ENCODE measurements around the gene BAHCC1.

The BAHCC1 gene

GRCh38 chr17:81457917-81458555 lies 62.8 kb downstream of the BAHCC1 start:
- TF ChIP-seq POLR2A (IDR thresholded peaks at IDR 0.05; ENCODE audit: low read length), result no peak
- TF ChIP-seq GATA1 (IDR thresholded peaks at IDR 0.05; ENCODE audit: low read depth, low read length), result no peak
- no peak for DNase-seq

DNA sequence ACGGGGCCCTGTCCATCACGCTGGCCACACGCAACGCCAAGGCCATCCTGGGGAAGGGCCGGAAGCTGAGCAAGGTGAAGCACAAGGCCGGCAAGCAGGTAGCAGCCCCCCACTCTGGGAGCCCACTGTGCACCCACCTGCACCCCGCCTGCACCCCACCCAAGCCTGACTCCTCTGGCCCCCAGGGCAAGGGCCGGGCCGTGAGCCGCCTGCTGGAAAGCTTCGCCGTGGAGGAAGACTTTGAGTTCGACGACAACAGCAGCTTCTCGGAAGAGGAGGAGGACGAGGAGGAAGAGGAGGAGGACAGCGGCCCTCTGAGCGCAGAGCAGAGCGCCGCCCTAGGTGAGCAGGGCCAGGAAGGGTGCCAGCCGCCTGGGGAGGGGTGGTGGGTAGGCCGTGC lies 63.4 kb downstream of the BAHCC1 start:
- TF ChIP-seq GATA1 (IDR thresholded peaks at IDR 0.05; ENCODE audit: low read depth, low read length) (no peak), POLR2A (IDR thresholded peaks at IDR 0.05; ENCODE audit: low read length) (no peak)
- DNase-seq, result no peak

DNA sequence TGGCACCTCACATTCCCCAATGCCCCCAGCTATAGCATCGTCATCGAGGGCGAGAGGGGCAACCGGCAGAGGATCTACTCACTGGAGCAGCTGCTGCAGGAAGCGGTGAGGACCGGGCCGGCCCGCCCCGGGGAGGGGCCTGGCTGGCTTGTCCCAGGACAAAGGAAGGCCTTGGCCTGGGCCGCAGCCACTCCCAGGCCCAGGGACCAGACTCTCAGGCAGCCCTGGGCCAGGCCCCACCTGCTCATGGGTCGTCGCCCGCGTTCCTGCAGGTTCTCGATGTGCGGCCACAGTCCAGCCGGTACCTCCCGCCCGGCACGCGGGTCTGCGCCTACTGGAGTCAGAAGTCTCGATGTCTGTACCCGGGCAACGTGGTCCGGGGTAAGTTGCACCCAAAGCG lies 64.0 kb downstream of the BAHCC1 start:
- no peak for DNase-seq

GRCh38 chr17:81459864-81460263 lies 64.6 kb downstream of the BAHCC1 start:
- TF ChIP-seq POLR2A (IDR thresholded peaks at IDR 0.05; ENCODE audit: low read length), result no peak
- TF ChIP-seq GATA1 (IDR thresholded peaks at IDR 0.05; ENCODE audit: low read depth, low read length), result no peak
- no peak for DNase-seq

More for the DNA sequence above, 64.0 kb downstream of the BAHCC1 start:
- TF ChIP-seq POLR2A (IDR thresholded peaks at IDR 0.05; ENCODE audit: low read length), result no peak

- no peak for DNase-seq
- TF ChIP-seq POLR2A (IDR thresholded peaks at IDR 0.05; ENCODE audit: low read length) (no peak), GATA1 (IDR thresholded peaks at IDR 0.05; ENCODE audit: low read depth, low read length) (no peak)
Observed at GRCh38 chr17:81460856-81461460, 65.7 kb downstream of the BAHCC1 start.

GRCh38 chr17:81461607-81462500 lies 66.6 kb downstream of the BAHCC1 start:
- no peak for TF ChIP-seq GATA1 (IDR thresholded peaks at IDR 0.05; ENCODE audit: low read depth, low read length)
- no peak for TF ChIP-seq POLR2A (IDR thresholded peaks at IDR 0.05; ENCODE audit: low read length)

GRCh38 chr17:81462506-81463125 lies 67.4 kb downstream of the BAHCC1 start:
- no peak for DNase-seq
- TF ChIP-seq GATA1 (IDR thresholded peaks at IDR 0.05; ENCODE audit: low read depth, low read length) (no peak), POLR2A (IDR thresholded peaks at IDR 0.05; ENCODE audit: low read length) (no peak)

More at GRCh38 chr17:81461607-81462500, 66.6 kb downstream of the BAHCC1 start:
- no peak for DNase-seq

DNA sequence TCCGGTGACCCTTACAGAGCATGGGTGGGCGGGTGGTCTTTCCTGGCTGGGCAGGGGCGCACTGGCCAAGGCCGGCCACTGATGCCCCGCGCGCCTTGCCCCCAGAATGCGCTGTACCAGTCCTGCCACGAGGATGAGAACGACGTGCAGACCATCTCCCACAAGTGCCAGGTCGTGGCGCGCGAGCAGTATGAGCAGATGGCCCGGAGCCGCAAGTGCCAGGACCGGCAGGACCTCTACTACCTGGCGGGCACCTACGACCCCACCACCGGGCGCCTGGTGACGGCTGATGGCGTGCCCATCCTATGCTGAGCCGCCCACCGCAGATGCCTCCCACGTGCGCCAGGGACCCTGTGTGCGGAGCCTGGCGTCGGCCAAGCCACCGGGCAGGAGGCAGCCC lies 68.2 kb downstream of the BAHCC1 start:
- TF ChIP-seq GATA1 (IDR thresholded peaks at IDR 0.05; ENCODE audit: low read depth, low read length) (no peak), POLR2A (IDR thresholded peaks at IDR 0.05; ENCODE audit: low read length) (no peak)
- no peak for DNase-seq

- TF ChIP-seq POLR2A (IDR thresholded peaks at IDR 0.05; ENCODE audit: low read length) (no peak), GATA1 (IDR thresholded peaks at IDR 0.05; ENCODE audit: low read depth, low read length) (no peak)
- DNase-seq, result no peak
Observed at GRCh38 chr17:81464586-81464985, 69.3 kb downstream of the BAHCC1 start.

DNA sequence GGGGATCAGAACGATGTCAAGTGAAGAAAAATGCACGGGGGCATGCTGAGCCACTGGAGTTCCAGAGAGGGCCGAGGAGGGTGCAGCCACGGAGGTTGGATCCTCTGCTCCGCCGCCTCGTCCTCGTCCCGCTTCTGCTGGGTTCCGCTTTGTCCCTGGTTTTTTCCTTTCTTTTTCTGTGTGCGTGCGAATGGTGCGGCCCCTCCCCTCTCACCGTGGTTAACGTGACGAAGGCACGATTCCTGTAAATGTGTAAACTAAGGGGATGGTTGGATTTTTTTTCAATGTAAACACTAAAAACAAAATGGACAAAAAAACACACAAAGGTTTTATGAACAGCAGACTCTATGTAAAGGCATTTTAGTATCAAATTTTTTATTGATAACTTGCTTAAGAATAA lies 70.7 kb downstream of the BAHCC1 start:
- TF ChIP-seq POLR2A (IDR thresholded peaks at IDR 0.05; ENCODE audit: low read length), result no peak
- TF ChIP-seq GATA1 (IDR thresholded peaks at IDR 0.05; ENCODE audit: low read depth, low read length), result no peak
- DNase-seq, result no peak

DNA sequence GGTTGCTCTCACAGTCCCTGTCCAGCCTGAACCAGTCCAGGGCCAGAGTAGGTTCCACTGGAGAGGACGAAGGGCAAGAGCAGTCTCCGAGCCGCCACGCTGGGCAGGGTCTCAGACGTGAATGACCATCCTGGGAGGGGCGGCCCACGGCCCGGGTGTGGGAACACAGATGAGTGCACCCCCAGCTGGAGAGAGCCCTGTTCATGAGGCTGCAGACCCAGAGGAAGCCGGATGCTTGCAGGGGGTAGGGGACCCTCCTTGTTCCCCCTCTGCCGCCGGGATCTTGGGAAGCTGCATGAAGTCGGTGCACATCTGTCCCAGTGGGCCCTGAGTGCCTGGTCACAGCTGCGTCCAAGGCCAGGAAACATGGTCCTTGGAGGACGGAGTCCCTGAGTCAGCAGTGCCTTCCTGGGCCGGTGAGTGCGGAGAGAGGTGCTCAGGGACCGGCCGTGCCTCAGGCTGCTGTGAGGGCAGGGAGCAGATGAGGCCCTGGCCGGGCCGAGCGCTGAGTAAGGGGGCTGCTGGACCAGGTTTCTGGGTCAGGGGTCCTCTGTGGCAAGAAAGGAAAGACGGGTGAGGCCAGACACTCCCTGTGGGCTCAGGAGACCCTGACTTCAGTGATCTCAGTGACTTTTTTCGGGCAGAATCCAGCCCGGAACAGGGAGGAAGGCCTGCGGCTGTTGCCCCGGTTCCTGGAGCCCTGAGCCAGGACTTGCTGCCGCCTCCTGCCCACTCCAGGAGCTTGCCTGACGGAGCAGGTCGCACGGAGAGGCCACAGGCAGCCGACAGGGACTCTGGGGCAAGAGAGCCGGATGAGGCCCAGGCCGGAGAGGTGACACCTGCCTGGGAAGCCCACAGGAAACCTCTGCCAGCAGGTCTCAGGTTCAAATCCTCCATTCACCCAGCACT lies 71.6 kb downstream of the BAHCC1 start:
- TF ChIP-seq POLR2A (IDR thresholded peaks at IDR 0.05; ENCODE audit: low read length), result no peak
- TF ChIP-seq GATA1 (IDR thresholded peaks at IDR 0.05; ENCODE audit: low read depth, low read length), result no peak

GRCh38 chr17:81468111-81468769 lies 73.0 kb downstream of the BAHCC1 start:
- DNase-seq, result no peak
- TF ChIP-seq GATA1 (IDR thresholded peaks at IDR 0.05; ENCODE audit: low read depth, low read length) (no peak), POLR2A (IDR thresholded peaks at IDR 0.05; ENCODE audit: low read length) (no peak)

More for the DNA sequence above, 71.6 kb downstream of the BAHCC1 start:
- no peak for DNase-seq

GRCh38 chr17:81468770-81469121 lies 73.5 kb downstream of the BAHCC1 start:
- DNase-seq, result no peak

More at GRCh38 chr17:81468770-81469121, 73.5 kb downstream of the BAHCC1 start:
- no peak for TF ChIP-seq GATA1 (IDR thresholded peaks at IDR 0.05; ENCODE audit: low read depth, low read length)
- TF ChIP-seq POLR2A (IDR thresholded peaks at IDR 0.05; ENCODE audit: low read length), result no peak
